H1 (cell line): ENCODE results near the gene AASDH. TPM values are rescaled to one million over a fixed set of nuclear protein-coding genes. Genes with fewer than 3 reads are reported as not detected.

Source experiments
- CTCF ChIA-PET: fragments of 300-600 bp; sonication (Branson Sonifier 250); formaldehyde crosslinking; loops from one replicate; lab custom pipeline; 2021; ENCODE audit not compliant: partially characterized antibody; lab: Charles Lee
- POLR2A ChIA-PET: fragments of 300-600 bp; sonication (Branson Sonifier 250); formaldehyde crosslinking; loops from one replicate; lab custom pipeline; 2021; ENCODE audit warnings: inconsistent platforms; ENCODE audit not compliant: partially characterized antibody; lab: Charles Lee
- DNase-seq, 2 experiments: peaks; one replicate each; pipeline versions ENCODE4 v3.0.0 to v3.0.0-alpha.2; 2010 to 2022; ENCODE audit warnings: low spot score in 2 of 2, low read depth in 1 of 2, mixed read lengths in 1 of 2
- FAIRE-seq: peaks from 2 replicates; lab custom pipeline; 2011; peaks lifted over from hg19 to GRCh38; lab: Jason Lieb, UNC
- H2AFZ ChIP-seq: 2 replicates; pipeline ENCODE4 v1.8.1; 2012; ENCODE audit warnings: low read length, inconsistent platforms
- H2AK5ac ChIP-seq: 2 replicates; pipeline ENCODE4 v1.6.1; 2013; ENCODE audit warnings: low read depth, low read length
- H2BK120ac ChIP-seq: replicated peaks from 2 replicates; pipeline ENCODE3; 2013; ENCODE audit warnings: low read depth, low read length, inconsistent platforms
- H2BK12ac ChIP-seq: 2 replicates; pipeline ENCODE4 v1.6.1; 2013; ENCODE audit warnings: low read depth, low read length
- H2BK15ac ChIP-seq: 2 replicates; pipeline ENCODE4 v1.6.1; 2013; ENCODE audit warnings: low read length
- H2BK20ac ChIP-seq: 2 replicates; pipeline ENCODE4 v1.6.1; 2013; ENCODE audit warnings: low read length
- H2BK5ac ChIP-seq: 2 replicates; pipeline ENCODE4 v1.6.1; 2013; ENCODE audit warnings: low read depth, low read length
- H3K14ac ChIP-seq: 2 replicates; pipeline ENCODE4 v1.6.1; 2013; ENCODE audit warnings: inconsistent platforms; ENCODE audit not compliant: insufficient read length
- H3K18ac ChIP-seq: 2 replicates; pipeline ENCODE4 v1.6.1; 2013; ENCODE audit warnings: low read length; ENCODE audit errors: extremely low read depth
- H3K23ac ChIP-seq: 2 replicates; pipeline ENCODE4 v1.6.1; 2013; ENCODE audit warnings: inconsistent platforms; ENCODE audit not compliant: insufficient read length
- H3K23me2 ChIP-seq: 2 replicates; pipeline ENCODE4 v1.6.1; 2013; ENCODE audit warnings: low read depth, low read length
- H3K27ac ChIP-seq: 2 replicates; pipeline ENCODE4 v1.6.1; 2011; ENCODE audit warnings: low read depth, low read length, inconsistent platforms
- H3K27me3 ChIP-seq, 4 experiments: replicated peaks in 1 of 4; 1 replicate in 1 of 4; 2 replicates in 3 of 4; pipeline versions ENCODE4 v1.6.1 to v1.8.1; 2011 to 2013; ENCODE audit warnings: low read length in 3 of 4, mild to moderate bottlenecking in 3 of 4, inconsistent platforms in 2 of 4, mixed read lengths in 2 of 4, moderate library complexity in 1 of 4; ENCODE audit not compliant: control insufficient read depth in 3 of 4, insufficient read depth in 3 of 4; ENCODE audit errors: extremely low read depth in 1 of 4
- H3K36me3 ChIP-seq, 4 experiments: 2 replicates each; pipeline versions ENCODE4 v1.6.1 to v1.8.1; 2011 to 2013; ENCODE audit warnings: mild to moderate bottlenecking in 4 of 4, low read length in 3 of 4, moderate library complexity in 2 of 4, control low read depth in 1 of 4, inconsistent platforms in 1 of 4; ENCODE audit not compliant: insufficient read depth in 4 of 4, control insufficient read depth in 2 of 4
- H3K4ac ChIP-seq: replicated peaks from 2 replicates; pipeline ENCODE3; 2013; ENCODE audit warnings: low read length, low read depth, mixed read lengths, inconsistent platforms; ENCODE audit not compliant: insufficient read length
- H3K4me1 ChIP-seq, 4 experiments: replicated peaks in 1 of 4; 1 replicate in 1 of 4; 2 replicates in 3 of 4; pipeline versions ENCODE4 v1.6.1 to v1.8.1; 2011 to 2013; ENCODE audit warnings: low read length in 3 of 4, inconsistent platforms in 2 of 4, mixed read lengths in 1 of 4; ENCODE audit not compliant: insufficient read depth in 4 of 4, control insufficient read depth in 3 of 4
- H3K4me2 ChIP-seq, 2 experiments: 2 replicates each; pipeline versions ENCODE4 v1.6.1 to v1.8.1; 2011 to 2013; ENCODE audit warnings: low read depth in 2 of 2, low read length in 2 of 2, control low read depth in 1 of 2, inconsistent platforms in 1 of 2, mild to moderate bottlenecking in 1 of 2; ENCODE audit not compliant: insufficient read depth in 1 of 2
- H3K4me3 ChIP-seq, 4 experiments: fragments of 200-600, 300-600 bp in 1 of 4; sonication (generic), shearing (Covaris generic), sonication (Bioruptor Twin) in 1 of 4; 2 replicates each; pipeline versions ENCODE4 v1.5.1 to v1.8.1; 2011 to 2016; ENCODE audit warnings: low read length in 4 of 4, low read depth in 3 of 4, control low read depth in 2 of 4, inconsistent platforms in 2 of 4, mild to moderate bottlenecking in 2 of 4, mixed read lengths in 1 of 4, moderate library complexity in 1 of 4; ENCODE audit not compliant: insufficient read depth in 2 of 4; ENCODE audit errors: extremely low read depth in 1 of 4
- H3K56ac ChIP-seq: replicated peaks from 2 replicates; pipeline ENCODE3; 2013; ENCODE audit warnings: low read depth, mild to moderate bottlenecking, mixed read lengths, low read length, inconsistent platforms; ENCODE audit not compliant: insufficient read length
- H3K79me1 ChIP-seq: 2 replicates; pipeline ENCODE4 v1.6.1; 2013; ENCODE audit warnings: low read depth, low read length, control low read depth
- H3K79me2 ChIP-seq, 2 experiments: 2 replicates each; pipeline versions ENCODE4 v1.6.1 to v1.8.1; 2012 to 2013; ENCODE audit warnings: low read length in 2 of 2, mild to moderate bottlenecking in 2 of 2, inconsistent platforms in 1 of 2; ENCODE audit not compliant: insufficient read depth in 2 of 2, control insufficient read depth in 1 of 2
- H3K9ac ChIP-seq, 4 experiments: replicated peaks in 1 of 4; 1 replicate in 1 of 4; 2 replicates in 3 of 4; pipeline versions ENCODE4 v1.6.1 to v1.8.1; 2011 to 2013; ENCODE audit warnings: low read depth in 3 of 4, low read length in 3 of 4, control low read depth in 2 of 4, mild to moderate bottlenecking in 2 of 4, moderate library complexity in 2 of 4, inconsistent platforms in 1 of 4; ENCODE audit errors: extremely low read depth in 1 of 4
- H3K9me3 ChIP-seq, 2 experiments: 2 replicates each; pipeline versions ENCODE4 v1.6.1 to v1.8.1; 2012 to 2013; ENCODE audit warnings: mild to moderate bottlenecking in 2 of 2, moderate library complexity in 2 of 2, control low read depth in 1 of 2, inconsistent platforms in 1 of 2, low read depth in 1 of 2, low read length in 1 of 2, mixed read lengths in 1 of 2; ENCODE audit not compliant: insufficient read depth in 2 of 2
- H4K20me1 ChIP-seq, 2 experiments: replicated peaks in 1 of 2; 2 replicates each; pipeline versions ENCODE3 to v1.8.1; 2011 to 2013; ENCODE audit warnings: inconsistent platforms in 2 of 2, low read length in 2 of 2, mild to moderate bottlenecking in 1 of 2; ENCODE audit not compliant: insufficient read depth in 2 of 2, control insufficient read depth in 1 of 2
- H4K5ac ChIP-seq: 2 replicates; pipeline ENCODE4 v1.6.1; 2013; ENCODE audit warnings: low read length, low read depth, mixed read lengths, inconsistent platforms; ENCODE audit not compliant: insufficient read length
- H4K8ac ChIP-seq: 2 replicates; pipeline ENCODE4 v1.8.0; 2013; ENCODE audit warnings: mild to moderate bottlenecking, moderate library complexity, low read length, inconsistent platforms; ENCODE audit not compliant: insufficient read depth; ENCODE audit errors: extremely low read depth
- H4K91ac ChIP-seq: replicated peaks from 2 replicates; pipeline ENCODE3; 2013; ENCODE audit warnings: low read length, mixed read lengths, inconsistent platforms; ENCODE audit not compliant: insufficient read length
- BRCA1 ChIP-seq: IDR thresholded peaks from 2 replicates; pipeline ENCODE4 v1.6.1; 2012; ENCODE audit warnings: low read depth, low read length, improper control_type of control experiment
- CTBP2 ChIP-seq: IDR thresholded peaks from 2 replicates; pipeline ENCODE4 v1.7.0; 2011; ENCODE audit warnings: borderline replicate concordance, mild to moderate bottlenecking, moderate library complexity, mixed read lengths, low read length; ENCODE audit not compliant: insufficient read depth, insufficient read length
- GABPA ChIP-seq: IDR thresholded peaks from 2 replicates; pipeline ENCODE4 v1.6.1; 2011; ENCODE audit warnings: mild to moderate bottlenecking, low read length, moderate library complexity, borderline replicate concordance; ENCODE audit not compliant: insufficient read depth
- GTF2F1 ChIP-seq: IDR thresholded peaks from 2 replicates; pipeline ENCODE4 v1.6.1; 2012; ENCODE audit warnings: low read depth, low read length, improper control_type of control experiment, borderline replicate concordance
- JUND ChIP-seq: IDR thresholded peaks from 2 replicates; pipeline ENCODE4 v1.6.1; 2011; ENCODE audit warnings: mild to moderate bottlenecking, improper control_type of control experiment, low read length
- KDM4A ChIP-seq: IDR thresholded peaks from one replicate; pipeline ENCODE4 v1.7.1; 2012; ENCODE audit warnings: low read depth, mild to moderate bottlenecking, moderate library complexity, low read length, inconsistent platforms; ENCODE audit not compliant: severe bottlenecking
- PHF8 ChIP-seq: fragments of 200-600 bp; sonication (generic); conservative IDR thresholded peaks from 2 replicates; pipeline ENCODE4 v1.7.1; 2012; ENCODE audit warnings: low read depth, mild to moderate bottlenecking, inconsistent platforms, low read length, moderate library complexity
- RNF2 ChIP-seq: fragments of 200-900, 300-1000 bp; sonication (generic); IDR thresholded peaks from 2 replicates; pipeline ENCODE4 v1.7.1; 2016; ENCODE audit warnings: borderline replicate concordance, low read depth, mild to moderate bottlenecking, antibody characterized with exemption, low read length; ENCODE audit not compliant: poor library complexity, severe bottlenecking; ENCODE audit errors: missing control alignments
- RXRA ChIP-seq: IDR thresholded peaks from 2 replicates; pipeline ENCODE4 v1.6.1; 2011; ENCODE audit warnings: low read depth, mild to moderate bottlenecking, low read length, moderate library complexity; ENCODE audit not compliant: insufficient read depth
- SRF ChIP-seq: IDR thresholded peaks from 2 replicates; pipeline ENCODE4 v1.6.1; 2011; ENCODE audit warnings: mild to moderate bottlenecking, low read depth, low read length, moderate library complexity
- WGBS, 2 experiments: shearing (Covaris generic) in 1 of 2; methylation state at CpG; one replicate each; pipeline versions ENCODE4 v1.1.6 to v1.1.7; 2013 to 2015; ENCODE audit warnings: low lambda C conversion rate in 2 of 2, mixed read lengths in 2 of 2, inconsistent platforms in 1 of 2, low coverage in 1 of 2, missing lambda C conversion rate in 1 of 2; ENCODE audit not compliant: insufficient replicate concordance in 2 of 2, insufficient coverage in 1 of 2, insufficient read length in 1 of 2; ENCODE audit errors: extremely low coverage in 1 of 2, missing lambda C conversion rate in 1 of 2; 5-methylcytosine and 5-hydroxymethylcytosine counted together
- polyA plus RNA-seq, 7 experiments: library from polyadenylated mRNA; depleted of rRNA in 3 of 7; stranded (reverse) in 5 of 7; unstranded in 2 of 7; fragments of >200 nt in 5 of 7; fragments of 200-250 nt in 2 of 7; gene quantifications; 1 replicate in 5 of 7; 2 replicates in 1 of 7; 4 replicates in 1 of 7; pipeline versions ENCODE4 v1.2.1 to v1.2.3, GENCODE V29; 2011 to 2013; ENCODE audit warnings: missing spikeins in 2 of 7, mixed read lengths in 2 of 7
- total RNA-seq: library from RNA; stranded (reverse); fragmentation: NEBNext Ultra II Directional; extraction: Animal tissue kit (Norgen Biotek cat#: 25700); gene quantifications from 2 replicates; pipeline ENCODE4 v1.2.1, GENCODE V29; 2021
- TF ChIP-seq, protein P1 (sequence below): IDR thresholded peaks from 2 replicates; pipeline ENCODE4 v1.6.1; 2011; ENCODE audit warnings: low read length, improper control_type of control experiment
- TF ChIP-seq, protein P2 (sequence below): IDR thresholded peaks from 2 replicates; pipeline ENCODE4 v1.6.1; 2012; ENCODE audit warnings: inconsistent platforms

Gene AASDH
- total and polyA plus RNA-seq, 2 of the 8 experiments (the other 6 are each of a cell fraction or from before 2014, with no cell fraction given) = 8.0 to 10.9 TPM

- Histone ChIP-seq H4K5ac (no peak overlapping the region), H3K23me2 (no peaks in the 10 kb centered on the region), H2BK20ac (no peak overlapping the region), H3K4me3 (no peak overlapping the region), H2BK120ac (no peak overlapping the region), H3K79me1 (no peaks in the 10 kb centered on the region), H3K4me1 (peaks cover 0 to 4% (median 0%) of the 10 kb centered on the region in 4 experiments; a peak in 3 of 7 replicates), H2BK12ac (no peak overlapping the region), H2AK5ac (no peak overlapping the region), H2BK5ac (no peak overlapping the region), H4K91ac (no peak overlapping the region), H3K18ac (no peak overlapping the region), H2BK15ac (no peak overlapping the region), H3K27ac (no peak overlapping the region), H2AFZ (no peak overlapping the region), H4K8ac (no peak overlapping the region), H3K27me3 (no peaks in the 10 kb centered on the region), H3K79me2 (peaks cover 17 to 100% of the 10 kb centered on the region in 2 experiments), H3K14ac (no peak overlapping the region), H3K56ac (no peak overlapping the region), H3K4ac (no peak overlapping the region), H3K9me3 (no peaks in the 10 kb centered on the region), H4K20me1 (peaks cover 9 to 13% of the 10 kb centered on the region in 2 experiments), H3K9ac (no peak overlapping the region), H3K4me2 (no peak overlapping the region), H3K23ac (no peak overlapping the region), H3K36me3 (peaks cover 0 to 12% (median 5%) of the 10 kb centered on the region in 4 experiments; a peak in 3 of 8 replicates)
- ChIA-PET CTCF (interaction anchor here (0.6 kb wide), 1 partner anchor 30 kb away, joined by 3 read pairs; no protein-coding TSS in a partner anchor), POLR2A (interaction anchor here (1.1 to 10.3 kb wide), 2 partner anchors 10 to 15 kb away, joined by 3 to 96 read pairs; partner anchors contain the start of genes PAICS and PPAT)
- DNase-seq (no peak), FAIRE-seq (no peak)
- 73% methylated on average over 1 of the region's 1 CpG; no CpG with 5 or more reads in 1 of the 2 experiments for WGBS, 2 experiments
- TF ChIP-seq GTF2F1 = no peak
- TF ChIP-seq SRF = no peak
- TF ChIP-seq RXRA = no peak
- TF ChIP-seq, protein P1, sequence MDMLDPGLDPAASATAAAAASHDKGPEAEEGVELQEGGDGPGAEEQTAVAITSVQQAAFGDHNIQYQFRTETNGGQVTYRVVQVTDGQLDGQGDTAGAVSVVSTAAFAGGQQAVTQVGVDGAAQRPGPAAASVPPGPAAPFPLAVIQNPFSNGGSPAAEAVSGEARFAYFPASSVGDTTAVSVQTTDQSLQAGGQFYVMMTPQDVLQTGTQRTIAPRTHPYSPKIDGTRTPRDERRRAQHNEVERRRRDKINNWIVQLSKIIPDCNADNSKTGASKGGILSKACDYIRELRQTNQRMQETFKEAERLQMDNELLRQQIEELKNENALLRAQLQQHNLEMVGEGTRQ = no peak
- TF ChIP-seq KDM4A = no peak
- TF ChIP-seq CTBP2 = no peak
- no peak for TF ChIP-seq RNF2
- TF ChIP-seq, protein P2, sequence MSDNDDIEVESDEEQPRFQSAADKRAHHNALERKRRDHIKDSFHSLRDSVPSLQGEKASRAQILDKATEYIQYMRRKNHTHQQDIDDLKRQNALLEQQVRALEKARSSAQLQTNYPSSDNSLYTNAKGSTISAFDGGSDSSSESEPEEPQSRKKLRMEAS = no peak
- no peak for TF ChIP-seq BRCA1
- no peak for TF ChIP-seq GABPA
- no peak for TF ChIP-seq PHF8
- no peak for TF ChIP-seq JUND
Observed at GRCh38 chr4:56427179-56427578, 39.9 kb upstream of the AASDH start.
